Prostate gland (tissue), 2 donors: ENCODE measurements around the gene CCR7.
A peak's percentile ranks its signal among the peaks of the same experiment; 100 is the strongest.

Experiments
- CTCF ChIP-seq, 4 experiments: fragments of 200-600 bp in 2 of 4; fragments of 450-650 bp in 2 of 4; sonication (generic) in 2 of 4; IDR thresholded peaks; 1 replicate in 3 of 4; 2 replicates in 1 of 4; pipeline ENCODE4 v1.5.1; 2016 to 2019; ENCODE audit warnings: antibody characterized with exemption in 4 of 4, mild to moderate bottlenecking in 2 of 4, moderate library complexity in 2 of 4
- POLR2A ChIP-seq: fragments of 450-650 bp; IDR thresholded peaks from one replicate; pipeline ENCODE4 v1.6.1; 2016; ENCODE audit warnings: antibody characterized with exemption, mild to moderate bottlenecking
- POLR2AphosphoS5 ChIP-seq: sonication (generic); formaldehyde crosslinking; IDR thresholded peaks from one replicate; pipeline ENCODE4 v1.6.1; 2017; ENCODE audit warnings: antibody characterized with exemption

- TF ChIP-seq POLR2AphosphoS5 (peak; percentile 91), CTCF (IDR thresholded peaks at IDR 0.05) (no peak), POLR2A (no peak)
Measured at GRCh38 chr17:40511136-40511535, 54.1 kb downstream of the CCR7 start.
